NCI-H82 (cell line): ENCODE results near the gene IL36A.

Source experiments
- DNase-seq: peaks from one replicate; lab custom pipeline; 2025; lab: John Stamatoyannopoulos, UW

IL36A gene

GRCh38 chr2:113050921-113051895, 45.9 kb downstream of the IL36A start:
- no peak for DNase-seq

DNA sequence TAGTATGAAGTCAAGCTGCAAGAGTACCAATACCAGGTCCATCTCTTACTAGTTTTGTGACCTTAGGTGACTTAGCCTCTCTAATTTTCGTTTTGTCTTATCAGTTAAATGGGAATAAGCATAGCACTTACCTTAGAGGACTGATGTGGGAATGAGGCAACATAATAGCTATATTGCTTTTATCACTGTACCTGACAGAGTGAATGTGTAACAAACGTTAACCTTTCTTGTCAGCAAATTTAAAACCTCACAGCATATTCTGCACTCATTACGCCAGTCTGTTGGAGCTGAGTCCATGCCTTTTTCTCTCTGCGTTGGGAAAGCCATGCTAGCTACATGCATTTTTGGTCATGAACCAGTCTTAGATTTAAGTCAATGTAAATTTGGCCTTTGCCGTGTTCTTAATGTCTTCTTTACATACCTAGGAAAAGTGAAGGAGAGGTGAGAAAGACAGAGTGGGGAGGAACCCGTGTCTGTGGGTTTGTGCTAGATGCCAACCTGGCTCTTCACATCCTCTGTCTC, 47.2 kb downstream of the IL36A start, which contains the start of gene IL36B:
Gene IL36B (minus strand): TSS at position 472 of the 522 bp plus-strand sequence.
- no peak for DNase-seq

DNA sequence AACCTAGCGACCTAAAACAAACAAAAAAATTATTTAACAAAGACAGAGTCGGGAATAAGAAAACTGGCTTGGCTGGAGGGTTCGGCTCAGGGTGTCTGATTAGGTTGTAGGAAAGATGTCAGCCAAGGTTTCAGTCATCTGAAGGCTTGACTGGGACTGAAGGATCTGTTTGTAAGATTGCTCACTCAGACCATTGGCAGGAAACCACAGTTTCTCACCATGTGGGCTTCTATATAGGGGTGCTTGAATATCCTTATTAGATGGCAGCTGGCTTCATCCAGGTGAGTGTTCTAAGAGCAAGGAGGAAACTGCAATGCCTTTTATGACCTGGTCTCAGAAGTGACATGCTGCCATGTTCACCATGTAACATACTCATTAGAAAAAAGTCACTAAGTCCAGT, 48.4 kb downstream of the IL36A start:
- DNase-seq: no peak

DNA sequence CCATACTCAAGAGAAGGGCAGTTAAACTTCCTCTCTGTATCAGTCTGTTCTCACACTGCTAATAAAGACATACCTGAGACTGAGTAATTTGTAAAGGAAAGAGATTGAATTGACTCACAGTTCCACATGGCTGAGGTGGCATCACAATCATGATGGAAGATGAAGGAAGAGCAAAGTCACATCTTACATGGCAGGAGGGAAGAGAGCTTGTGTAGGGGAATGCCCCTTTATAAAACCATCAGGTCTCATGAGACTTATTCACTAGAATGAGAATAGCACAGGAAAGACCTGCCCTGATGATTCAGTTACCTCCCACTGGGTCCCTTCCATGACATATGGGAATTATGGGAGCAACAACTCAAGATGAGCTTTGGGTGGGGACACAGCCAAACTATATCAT, 48.8 kb downstream of the IL36A start:
- DNase-seq: no peak

DNA sequence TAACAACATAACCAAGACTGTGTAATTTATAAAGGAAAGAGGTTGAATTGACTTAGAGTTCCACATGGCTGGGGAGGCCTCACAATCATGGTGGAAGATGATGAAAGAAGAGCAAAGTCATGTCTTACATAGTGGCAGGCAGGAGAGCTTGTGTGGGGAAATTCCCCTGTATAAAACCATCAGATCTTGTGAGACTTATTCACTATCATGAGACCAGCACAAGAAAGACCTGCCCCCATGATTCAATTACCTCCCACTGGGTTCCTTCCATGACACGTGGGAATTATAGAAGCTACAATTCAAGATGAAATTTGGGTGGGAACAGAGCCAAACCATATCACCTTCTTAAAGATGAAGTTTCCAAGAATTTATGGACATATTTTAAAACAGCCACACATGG, 51.3 kb downstream of the IL36A start:
- DNase-seq: no peak

- no peak for DNase-seq
Observed at GRCh38 chr2:113057117-113057516, 51.9 kb downstream of the IL36A start.
